Vagina (tissue), 2 donors: ENCODE measurements around the gene LYPD6. TPM values are rescaled to one million over a fixed set of nuclear protein-coding genes. Genes with fewer than 3 reads are reported as not detected.
A peak's percentile ranks its signal among the peaks of the same experiment; 100 is the strongest.

Source experiments
- DNase-seq, 2 donors: peaks; one replicate each; pipeline ENCODE4 v3.0.0-alpha.2; 2017; ENCODE audit errors: extremely low spot score in 2 of 2
- H3K27ac ChIP-seq: fragments of 200-600 bp; sonication (generic); one replicate; pipeline ENCODE4 v1.5.1; 2019
- H3K27me3 ChIP-seq: fragments of 200-600 bp; sonication (generic); one replicate; pipeline ENCODE4 v1.5.1; 2019
- H3K36me3 ChIP-seq, 2 donors: fragments of 200-600 bp; sonication (generic); one replicate each; pipeline ENCODE4 v1.5.1; 2017 to 2019
- H3K4me1 ChIP-seq: fragments of 200-600 bp; sonication (generic); one replicate; pipeline ENCODE4 v1.5.1; 2019
- H3K4me3 ChIP-seq, 2 donors: fragments of 200-600 bp; sonication (generic); 1 replicate in 1 of 2; 2 replicates in 1 of 2; pipeline ENCODE4 v1.5.1; 2016 to 2019
- H3K9me3 ChIP-seq: fragments of 200-600 bp; sonication (generic); one replicate; pipeline ENCODE4 v1.5.1; 2019
- CTCF ChIP-seq, 3 experiments: fragments of 450-650 bp in 2 of 3; fragments of 200-600 bp in 1 of 3; sonication (generic) in 1 of 3; IDR thresholded peaks; one replicate each; pipeline ENCODE4 v1.5.1; 2017 to 2019; ENCODE audit warnings: antibody characterized with exemption in 3 of 3, mild to moderate bottlenecking in 2 of 3, moderate library complexity in 2 of 3
- POLR2A ChIP-seq, 2 donors: fragments of 450-650 bp; IDR thresholded peaks; one replicate each; pipeline ENCODE4 v1.6.1; 2017; ENCODE audit warnings: antibody characterized with exemption in 2 of 2, mild to moderate bottlenecking in 2 of 2, moderate library complexity in 2 of 2
- POLR2AphosphoS5 ChIP-seq, 2 donors: sonication (generic); formaldehyde crosslinking; IDR thresholded peaks; one replicate each; pipeline ENCODE4 v1.9.0; 2017; ENCODE audit warnings: antibody characterized with exemption in 2 of 2, mild to moderate bottlenecking in 2 of 2, low read depth in 1 of 2; ENCODE audit not compliant: insufficient read depth in 1 of 2
- intact Hi-C: fragments of 100-400 bp; cut with DNase I; formaldehyde crosslinking; loops from one replicate; pipeline ENCODE4 v1.15.1; 2023
- total RNA-seq: library from RNA; depleted of rRNA; stranded (reverse); fragments of >200 nt; gene quantifications from one replicate; pipeline ENCODE4 v1.2.3, GENCODE V29; 2016

Gene LYPD6
- total RNA-seq, 1 donor from 2014 or later = 0.25 TPM

GRCh38 chr2:149331023-149331400, 625 bp downstream of the LYPD6 start:
- no peak for DNase-seq
- no peaks in the 10 kb centered on the region for H3K36me3 ChIP-seq
- no peaks in the 10 kb centered on the region for H3K27me3 ChIP-seq
- peaks cover 21% of the 10 kb centered on the region for H3K4me1 ChIP-seq
- H3K9me3 ChIP-seq = no peaks in the 10 kb centered on the region
- TF ChIP-seq POLR2AphosphoS5 (IDR thresholded peaks at IDR 0.05; ENCODE audit: insufficient read depth in 1 of 2, low read depth in 1 of 2) (no peak), POLR2A (IDR thresholded peaks at IDR 0.05) (no peak), CTCF (IDR thresholded peaks at IDR 0.05) (no peak)
- no peak overlapping the region for H3K27ac ChIP-seq
- H3K4me3 ChIP-seq = peak overlapping the region; percentile 62 to 78
- intact Hi-C loops = no loop called here

GRCh38 chr2:149332364-149332763, 2.0 kb downstream of the LYPD6 start:
- Histone ChIP-seq H3K27me3 (no peaks in the 10 kb centered on the region), H3K27ac (no peak overlapping the region), H3K4me3 (no peak overlapping the region), H3K9me3 (no peaks in the 10 kb centered on the region), H3K4me1 (peaks cover 21% of the 10 kb centered on the region), H3K36me3 (no peaks in the 10 kb centered on the region)
- no peak for TF ChIP-seq CTCF (IDR thresholded peaks at IDR 0.05)
- DNase-seq = no peak
- intact Hi-C loops = no loop called here

- Histone ChIP-seq H3K27me3 (no peaks in the 10 kb centered on the region), H3K4me3 (no peak overlapping the region), H3K36me3 (no peaks in the 10 kb centered on the region), H3K9me3 (no peaks in the 10 kb centered on the region), H3K4me1 (peaks cover 21% of the 10 kb centered on the region), H3K27ac (no peak overlapping the region)
- DNase-seq = no peak
- TF ChIP-seq POLR2AphosphoS5 (IDR thresholded peaks at IDR 0.05; ENCODE audit: insufficient read depth in 1 of 2, low read depth in 1 of 2) = no peak
- no peak for TF ChIP-seq POLR2A (IDR thresholded peaks at IDR 0.05)
- no peak for TF ChIP-seq CTCF (IDR thresholded peaks at IDR 0.05)
- intact Hi-C loops = no loop called here
These were observed 3.2 kb downstream of the LYPD6 start for GRCh38 chr2:149333636-149334035.

GRCh38 chr2:149334156-149334555, 3.8 kb downstream of the LYPD6 start:
- no peak overlapping the region for H3K4me3 ChIP-seq
- TF ChIP-seq POLR2A (IDR thresholded peaks at IDR 0.05) (no peak), POLR2AphosphoS5 (IDR thresholded peaks at IDR 0.05; ENCODE audit: insufficient read depth in 1 of 2, low read depth in 1 of 2) (no peak), CTCF (IDR thresholded peaks at IDR 0.05) (no peak)
- no peaks in the 10 kb centered on the region for H3K9me3 ChIP-seq
- no peaks in the 10 kb centered on the region for H3K27me3 ChIP-seq
- no peak for DNase-seq
- H3K4me1 ChIP-seq = peaks cover 20% of the 10 kb centered on the region
- intact Hi-C loops = no loop called here
- H3K36me3 ChIP-seq = no peaks in the 10 kb centered on the region
- no peak overlapping the region for H3K27ac ChIP-seq

GRCh38 chr2:149339324-149339723, 8.9 kb downstream of the LYPD6 start:
- Histone ChIP-seq H3K27ac (no peak overlapping the region), H3K36me3 (no peaks in the 10 kb centered on the region), H3K4me1 (no peaks in the 10 kb centered on the region), H3K9me3 (no peaks in the 10 kb centered on the region), H3K4me3 (no peak overlapping the region), H3K27me3 (no peaks in the 10 kb centered on the region)
- TF ChIP-seq CTCF (IDR thresholded peaks at IDR 0.05) (no peak), POLR2AphosphoS5 (IDR thresholded peaks at IDR 0.05; ENCODE audit: insufficient read depth in 1 of 2, low read depth in 1 of 2) (no peak), POLR2A (IDR thresholded peaks at IDR 0.05) (no peak)
- no peak for DNase-seq
- intact Hi-C loops = no loop called here
